Brain pericyte (primary cell): ENCODE data around the gene REG4.
"Not testable (repeated sequence)": the region's sequence is repeated elsewhere in the genome, so short reads cannot be mapped to it uniquely, and the experiment has no call there.

ENCODE experiments used
- DNase-seq: peaks from one replicate; pipeline ENCODE4 v3.0.0-alpha.2; 2012; ENCODE audit warnings: low read depth, low spot score

The REG4 gene

DNA sequence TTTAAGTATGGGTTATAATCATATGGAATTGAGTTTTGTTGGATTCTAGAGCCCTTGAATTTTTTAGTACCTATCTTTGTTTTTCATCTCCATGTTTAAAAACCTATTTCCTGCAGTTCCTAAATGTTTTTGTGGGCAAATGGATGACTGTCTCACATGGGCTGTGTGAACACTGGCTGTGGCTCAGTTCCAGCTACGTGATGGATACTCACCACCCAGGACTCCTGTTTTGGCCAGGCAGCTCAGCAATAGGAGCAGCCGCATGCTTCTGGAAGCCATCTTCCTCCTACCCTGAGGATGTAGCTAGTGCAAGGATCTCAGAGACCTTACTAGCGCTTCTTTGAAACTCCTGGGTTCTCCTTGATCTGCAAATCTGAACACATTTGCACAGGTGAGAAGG lies 2.8 kb downstream of the REG4 start:
- DNase-seq: no peak

DNA sequence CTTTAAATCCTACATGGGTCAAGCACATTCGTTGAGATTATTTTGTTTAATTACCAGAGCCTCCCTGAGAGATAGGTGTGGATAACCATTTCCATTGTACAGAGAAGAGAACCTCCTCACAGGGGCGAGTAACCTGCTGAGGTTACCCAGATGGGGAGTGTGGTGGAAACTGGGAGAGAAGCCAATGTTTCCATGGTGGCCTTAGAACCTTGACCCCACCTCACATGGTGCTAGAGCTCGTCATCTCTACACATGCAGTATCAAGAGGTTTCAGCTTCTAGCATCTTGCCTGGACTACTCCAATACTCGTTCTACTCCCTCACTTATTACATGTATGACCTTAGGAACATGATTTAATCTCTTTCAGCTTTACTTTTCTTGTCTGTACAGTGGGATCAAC lies 4.8 kb downstream of the REG4 start:
- no peak for DNase-seq

DNA sequence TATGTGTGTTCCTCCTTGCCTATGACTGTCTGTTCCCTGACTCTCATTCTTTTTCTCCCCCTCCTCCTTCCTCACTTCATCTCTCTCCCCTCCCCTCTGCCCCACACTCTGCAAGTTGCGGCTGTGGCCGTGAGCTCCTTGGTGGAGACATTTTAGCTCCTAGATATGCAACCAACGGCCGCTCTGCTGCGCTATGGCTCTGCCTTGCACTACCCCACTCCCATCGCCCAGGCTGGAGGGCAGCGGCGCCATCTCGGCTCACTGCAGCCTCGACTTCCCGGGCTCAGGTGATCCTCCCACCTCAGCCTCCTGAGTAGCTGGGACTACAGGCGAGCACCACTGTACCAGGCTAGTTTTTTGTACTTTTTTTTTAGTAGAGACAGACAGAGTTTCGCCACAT lies 5.5 kb downstream of the REG4 start:
- DNase-seq: no peak

DNA sequence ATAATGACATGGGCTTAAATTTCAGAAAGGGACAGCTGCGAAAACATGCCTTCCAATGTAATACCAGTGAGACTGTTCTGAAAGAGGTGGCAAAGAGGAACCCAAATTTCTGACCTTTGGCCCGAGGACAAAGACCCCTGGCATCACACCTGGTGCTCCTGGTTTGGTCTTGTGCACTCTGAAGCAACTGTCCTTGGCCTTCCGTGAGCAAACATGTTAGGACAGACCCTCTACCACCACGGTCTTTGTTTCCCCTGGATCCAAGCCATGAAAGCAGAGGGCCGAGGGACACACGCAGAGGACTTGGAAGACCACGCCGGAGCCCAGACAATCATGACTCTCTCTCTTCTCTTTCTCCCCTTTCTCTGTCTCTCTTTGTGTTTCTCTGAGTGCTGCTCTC lies 6.0 kb downstream of the REG4 start:
- DNase-seq: no peak

DNA sequence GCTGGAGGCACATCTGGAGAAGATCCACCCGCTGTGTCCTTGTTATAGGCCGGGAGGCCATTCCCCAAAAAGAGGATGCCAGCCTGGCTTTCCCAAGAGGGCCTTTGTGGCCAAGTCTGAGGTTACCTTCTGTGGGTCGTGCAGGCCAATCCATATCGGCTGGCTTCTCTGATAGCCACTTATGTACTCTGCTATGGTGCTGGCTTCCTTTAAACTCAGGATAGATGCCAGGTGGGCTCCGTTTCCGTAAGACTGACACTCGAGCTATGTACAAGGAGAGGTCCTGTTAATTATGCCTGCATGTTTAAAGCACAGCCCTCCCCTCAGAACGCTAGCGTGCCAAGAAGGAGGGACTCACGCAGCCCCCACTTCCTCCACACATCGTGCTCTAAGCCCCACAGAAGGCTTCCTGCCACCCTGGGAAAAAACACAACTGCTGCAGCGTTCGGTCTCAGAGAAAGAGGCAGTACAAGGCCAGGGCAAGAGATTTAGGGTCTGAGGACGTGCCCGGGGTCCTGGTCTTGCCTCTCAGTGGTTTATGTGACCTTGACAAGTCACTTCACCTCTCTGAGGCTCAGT lies 11.6 kb downstream of the REG4 start:
- no peak for DNase-seq

DNA sequence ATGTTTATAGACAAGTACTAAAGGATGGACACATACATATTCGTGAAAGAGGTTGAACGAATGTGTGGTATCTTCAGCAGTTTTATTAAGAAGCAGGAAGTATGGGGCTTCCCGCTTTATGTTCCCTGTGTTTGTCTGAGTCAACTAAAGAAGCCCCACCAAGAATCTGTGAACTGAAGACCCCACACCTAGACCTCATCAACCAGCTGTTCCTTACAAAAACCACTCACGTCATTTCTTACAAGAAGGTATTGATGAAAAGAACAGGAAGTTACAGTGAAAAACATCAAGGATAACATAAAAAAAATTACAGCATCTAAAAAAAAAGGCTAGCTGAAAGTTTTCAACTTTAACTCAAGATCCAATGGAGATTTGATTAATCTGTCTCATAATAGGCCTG lies 12.3 kb downstream of the REG4 start:
- DNase-seq: no peak

DNA sequence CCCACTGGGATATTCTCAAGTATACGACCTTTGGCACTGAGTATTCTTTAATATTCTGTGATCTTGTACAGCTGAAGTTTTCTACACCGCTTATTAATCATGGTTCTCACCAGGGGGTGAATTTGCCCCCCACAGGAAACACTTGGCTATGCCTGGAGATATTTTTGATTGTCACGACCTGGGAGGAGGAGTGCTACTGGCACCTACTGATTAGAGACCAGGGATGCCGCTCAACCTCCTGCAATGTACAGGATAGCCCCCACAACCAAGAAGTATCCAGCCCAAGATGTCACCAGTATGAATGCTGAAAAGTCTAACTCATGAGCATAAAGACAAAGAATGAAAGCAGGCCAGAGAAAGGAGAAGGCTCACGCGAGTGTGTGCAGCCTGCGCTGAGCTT lies 13.7 kb downstream of the REG4 start:
- DNase-seq: no peak

DNA sequence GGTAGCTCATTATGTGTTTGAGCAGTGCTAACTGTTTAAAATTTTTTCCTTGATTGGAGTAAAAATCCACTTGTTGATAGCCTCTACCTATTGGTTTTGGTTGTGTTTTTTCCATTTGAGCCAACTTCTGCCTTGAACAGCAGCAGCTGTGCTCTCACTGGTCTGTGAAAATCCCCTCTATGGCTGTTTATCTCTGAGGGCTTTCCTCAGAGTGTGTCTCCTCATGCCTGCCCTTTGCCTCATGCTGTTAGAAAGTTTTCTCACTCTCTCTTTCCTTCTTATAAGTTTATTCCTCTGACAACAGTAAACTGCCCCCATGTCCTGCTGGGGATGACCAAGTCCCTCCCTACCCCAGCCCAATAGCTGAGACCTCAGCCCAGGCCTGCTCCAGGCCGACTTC lies 14.1 kb downstream of the REG4 start:
- no peak for DNase-seq

DNA sequence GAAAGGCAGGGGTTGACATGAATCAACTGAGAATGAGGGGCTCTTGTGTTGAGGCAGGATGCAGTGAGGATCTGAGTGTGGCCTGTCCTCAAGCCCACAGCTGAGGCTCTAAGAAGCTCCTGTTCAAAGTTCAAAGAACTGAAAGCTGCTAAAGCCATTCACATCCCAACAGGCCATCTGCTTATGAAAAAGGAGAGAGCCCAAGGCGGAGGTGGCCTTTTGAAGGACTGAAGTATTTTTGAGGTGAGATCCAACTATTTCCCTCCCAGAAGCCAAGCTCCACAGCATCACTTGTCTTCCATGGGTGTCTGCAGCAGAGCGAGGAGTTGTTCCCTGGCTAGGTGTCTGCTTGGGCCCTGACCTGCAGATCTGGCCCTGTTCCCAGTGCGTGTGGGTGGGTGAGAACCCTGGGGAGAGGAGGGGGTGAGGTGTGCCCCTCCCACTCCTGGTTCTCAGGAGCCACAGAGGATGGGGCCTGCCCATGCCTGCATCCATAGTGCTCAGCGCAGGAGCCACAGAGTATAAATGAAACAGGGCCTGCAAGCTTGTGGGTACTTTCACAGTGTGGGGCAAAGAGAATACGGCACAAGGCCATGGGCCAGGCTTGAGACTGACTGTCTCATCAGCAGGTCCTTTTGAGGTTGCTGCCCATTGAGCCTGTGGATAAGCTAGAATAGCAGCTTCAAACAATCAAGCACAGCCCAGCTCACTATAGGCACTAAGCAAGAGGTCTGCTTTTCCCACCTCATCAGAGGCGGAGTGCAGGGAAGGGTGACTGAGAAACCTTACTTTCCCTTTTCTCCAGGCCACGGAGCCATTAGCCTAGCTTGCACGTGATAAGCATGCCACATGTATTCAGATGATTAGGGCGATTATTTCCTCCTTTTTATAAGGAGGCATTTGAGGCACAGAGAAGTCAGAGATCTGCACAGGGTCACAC lies 15.7 kb downstream of the REG4 start:
- no peak for DNase-seq

DNA sequence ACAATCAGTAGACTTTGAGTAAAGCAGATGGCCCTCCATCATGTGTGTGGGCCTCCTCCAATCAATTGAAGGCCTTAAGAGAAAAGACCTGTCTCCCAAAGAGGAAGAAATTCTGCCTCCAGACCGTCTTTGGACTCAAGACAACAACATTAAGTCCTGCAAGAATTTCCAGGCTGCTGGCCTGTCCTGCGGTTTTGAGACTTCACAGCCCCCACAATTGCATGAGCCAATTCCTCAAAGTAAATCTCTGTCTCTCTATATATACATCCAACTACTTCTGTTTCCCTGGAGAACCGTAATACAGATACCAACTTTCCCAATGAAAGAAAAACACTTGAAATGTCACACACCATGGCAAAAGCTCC lies 16.4 kb downstream of the REG4 start:
- DNase-seq: no peak

DNA sequence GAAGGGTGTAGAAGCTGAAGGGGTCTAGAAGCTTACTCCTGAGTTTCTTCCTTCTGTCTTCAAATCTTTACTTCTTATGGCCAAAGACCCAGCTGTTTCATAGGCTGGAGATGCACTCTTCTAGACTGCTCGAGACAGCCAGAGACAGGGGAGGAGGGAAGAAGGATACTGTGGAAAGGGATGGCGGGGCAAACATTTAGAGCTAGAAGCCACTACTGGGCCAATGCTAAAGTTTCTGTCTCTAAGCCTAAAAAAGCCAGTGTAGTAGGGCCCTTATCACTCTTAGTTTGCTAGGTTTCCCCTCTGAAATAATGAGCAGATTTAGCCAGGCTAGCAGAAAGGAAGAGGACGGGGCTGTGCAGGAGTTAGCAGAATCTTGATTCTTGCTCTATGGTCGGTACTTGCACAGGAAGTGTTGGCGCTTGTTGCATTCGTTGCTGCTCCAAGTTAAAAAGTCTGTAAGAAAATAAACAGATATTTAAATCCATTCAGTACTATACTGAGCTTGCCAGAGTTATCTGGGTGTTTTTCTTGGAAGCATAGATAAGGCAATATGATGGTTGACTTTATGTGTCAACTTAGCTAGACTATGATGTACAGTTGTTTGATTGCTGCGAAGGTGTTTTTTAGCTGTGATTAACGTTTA lies 16.9 kb downstream of the REG4 start:
- DNase-seq: no peak

DNA sequence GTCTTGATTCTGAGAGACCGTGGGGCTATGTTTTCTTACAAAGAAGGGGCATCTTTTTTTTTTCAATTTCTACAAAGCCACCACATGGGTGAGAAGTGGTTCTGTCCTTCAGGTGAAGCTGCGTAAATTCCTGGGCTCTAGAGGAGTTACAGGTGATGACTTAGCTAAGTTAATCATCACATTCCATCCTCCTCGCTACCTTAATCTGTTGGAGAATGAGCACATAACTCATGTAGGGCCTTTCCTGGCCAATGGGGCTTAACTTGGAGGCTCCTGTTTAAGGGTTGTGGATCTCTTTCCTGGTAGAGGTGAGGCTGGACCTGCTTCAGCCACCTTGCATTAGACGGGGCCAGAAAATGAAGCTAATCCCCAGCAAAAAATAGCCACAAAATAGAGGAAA lies 19.9 kb downstream of the REG4 start:
- DNase-seq: no peak

DNA sequence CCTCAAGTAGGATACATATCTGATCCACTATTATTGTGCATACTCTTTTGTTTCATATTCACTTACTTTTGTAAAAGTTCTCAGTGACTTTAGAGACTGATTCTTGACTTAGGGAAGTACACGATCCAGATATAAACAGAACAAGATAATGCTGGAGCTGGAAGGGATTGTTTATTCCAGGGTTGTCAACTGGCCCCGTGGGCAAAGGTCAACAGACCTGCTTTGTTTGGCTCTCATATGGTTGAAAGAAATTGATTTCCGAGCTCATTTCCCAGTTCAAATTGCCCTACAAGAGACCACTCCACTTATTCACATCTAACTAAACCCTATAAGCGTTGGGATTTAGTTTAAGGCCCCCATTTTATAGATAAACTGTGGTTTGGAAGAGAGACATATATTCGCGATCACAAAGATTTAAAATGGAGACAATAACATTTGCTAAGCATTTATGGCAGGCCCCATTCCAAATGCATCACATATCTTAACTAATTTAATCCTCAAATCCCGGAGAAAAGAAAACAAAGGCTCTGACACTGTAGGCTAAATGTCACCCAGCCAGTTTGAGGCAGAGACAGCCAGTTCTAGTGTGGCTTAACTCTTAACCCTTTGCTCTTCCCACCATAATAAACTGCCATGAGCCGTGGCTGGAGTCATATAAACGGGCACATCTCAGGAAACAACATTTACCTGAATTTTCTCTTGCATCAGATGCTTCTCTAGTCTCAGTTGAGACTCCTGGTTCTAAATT lies 20.6 kb downstream of the REG4 start:
- DNase-seq: no peak

DNA sequence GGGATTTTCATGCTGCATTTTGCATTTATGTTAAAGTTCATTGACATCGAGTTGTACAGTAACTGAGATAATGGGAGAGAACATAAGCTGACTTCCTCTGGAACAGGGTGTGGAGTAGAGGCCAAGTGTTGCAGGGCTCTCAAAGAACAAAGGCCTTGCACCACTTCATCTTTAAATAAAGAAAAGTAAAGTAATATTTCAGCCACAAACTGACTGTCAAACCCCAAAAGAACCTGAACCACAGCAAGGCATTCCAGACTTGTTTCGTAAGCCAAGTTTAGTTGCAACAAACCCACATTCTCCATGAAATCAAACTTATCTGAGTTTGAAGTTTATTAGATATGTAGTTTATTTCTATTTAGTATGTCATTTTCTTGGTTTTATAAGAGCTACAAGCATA lies 23.5 kb downstream of the REG4 start:
- DNase-seq: no peak

DNA sequence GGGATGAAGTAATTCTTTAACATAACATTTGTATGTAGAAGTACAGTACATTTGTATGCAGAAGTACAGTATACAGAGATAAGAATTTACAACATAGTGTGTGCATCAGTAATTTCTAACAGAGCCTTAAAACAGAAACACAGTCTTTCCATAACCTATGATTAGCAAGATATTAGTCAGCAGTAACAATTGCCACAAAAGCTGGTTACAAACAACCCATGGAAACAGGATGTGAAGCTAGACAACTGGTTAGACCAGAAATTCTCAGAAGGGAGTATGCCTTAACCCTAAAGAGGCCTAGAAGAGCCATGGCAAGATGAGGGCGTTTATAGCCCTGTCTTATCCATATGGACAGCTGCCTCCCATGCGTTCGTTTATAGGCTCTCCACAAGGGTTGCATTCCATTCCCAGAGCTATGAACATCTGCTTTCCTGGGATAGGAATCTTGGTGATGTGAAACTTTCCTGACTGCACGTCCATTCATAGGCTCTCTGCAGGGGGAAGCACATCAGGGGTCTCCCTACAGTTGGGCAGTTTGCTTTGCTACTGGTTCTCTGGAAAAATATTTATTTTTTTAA lies 24.7 kb downstream of the REG4 start:
- DNase-seq: not testable (repeated sequence)

DNA sequence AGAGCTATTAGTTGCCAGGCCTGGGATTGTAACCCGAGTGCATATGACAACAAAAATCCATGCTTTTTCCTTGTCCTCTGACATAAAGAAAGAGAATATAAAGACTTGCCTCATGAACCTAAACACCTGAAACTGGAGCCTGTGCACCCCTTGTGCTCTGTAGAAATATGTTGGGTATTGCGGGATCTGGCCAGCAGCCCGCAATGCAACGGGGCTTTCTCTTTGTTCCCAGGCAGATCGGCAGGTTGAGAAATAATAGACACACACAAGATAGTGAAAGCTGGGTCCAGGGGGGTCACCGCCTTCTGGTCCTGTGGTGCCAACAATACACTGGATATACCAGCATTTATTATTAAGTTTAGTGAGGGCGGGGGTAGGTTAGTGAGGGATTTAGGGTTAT lies 25.2 kb downstream of the REG4 start:
- DNase-seq: not testable (repeated sequence)

DNA sequence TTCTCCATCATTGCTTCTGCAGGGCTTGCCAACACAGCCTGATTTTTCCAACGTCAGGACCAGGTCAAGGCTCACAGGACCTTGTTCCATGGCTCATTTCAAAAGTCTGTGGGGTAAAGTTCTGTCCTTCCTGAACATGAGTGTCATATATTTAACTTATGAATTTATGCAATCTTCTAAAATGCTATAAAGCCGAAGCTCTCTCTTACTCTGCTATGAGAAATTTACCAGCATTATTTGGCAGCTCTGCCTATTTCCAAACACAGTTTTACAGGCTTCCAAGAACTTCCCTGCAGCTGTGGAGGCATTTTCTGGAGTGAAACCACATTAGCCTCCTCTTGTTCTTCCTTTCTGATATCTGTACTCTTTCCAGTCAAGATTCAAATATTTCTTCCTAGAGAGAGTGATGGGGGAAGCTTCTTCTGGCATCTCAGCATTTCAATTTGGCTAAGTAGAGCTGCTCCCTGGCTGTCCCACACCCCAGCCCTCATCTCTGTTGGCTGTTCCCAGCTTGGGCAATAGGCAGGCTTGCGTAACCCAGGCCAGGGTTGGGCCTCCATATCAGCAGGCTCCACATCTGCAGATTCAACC lies 27.0 kb downstream of the REG4 start:
- DNase-seq: no peak

DNA sequence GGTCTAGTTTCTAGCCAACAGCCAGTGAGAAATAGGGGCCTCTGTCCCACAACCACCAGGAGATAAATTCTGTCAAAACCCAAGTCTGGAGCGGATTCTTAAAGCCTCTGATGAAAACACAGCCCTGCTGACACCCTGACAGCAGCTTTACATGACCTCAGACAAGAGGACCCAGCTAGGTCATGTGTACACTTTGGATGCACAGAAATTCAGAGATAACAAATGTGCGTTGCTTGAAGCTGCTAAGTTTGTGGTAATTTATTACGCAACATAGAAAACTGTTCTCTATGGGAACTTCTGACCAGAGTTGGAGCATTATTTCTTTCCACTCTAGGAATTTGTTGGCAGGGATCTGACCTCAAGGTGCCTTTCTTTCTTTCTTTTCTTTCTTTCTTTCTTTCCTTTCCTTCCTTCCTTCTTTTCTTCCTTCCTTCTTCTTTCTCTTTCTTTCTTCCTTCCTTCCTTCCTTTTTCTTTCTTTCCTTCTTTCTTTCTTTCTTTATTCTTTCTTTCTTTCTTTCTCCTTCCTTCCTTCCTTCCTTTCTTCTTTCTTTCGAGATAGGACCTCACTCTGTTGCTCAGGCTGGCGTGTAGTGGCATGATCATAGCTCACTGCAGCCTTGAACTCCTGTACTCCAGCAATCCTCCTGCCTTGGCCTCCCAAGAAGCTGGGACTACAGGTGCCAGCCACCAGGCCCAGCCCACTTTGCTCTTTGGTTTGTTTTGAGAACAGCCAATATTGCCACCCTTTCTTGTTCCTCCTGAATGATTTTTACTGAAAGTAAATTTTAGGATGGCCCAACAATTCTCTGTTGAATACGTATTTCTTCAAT lies 27.7 kb downstream of the REG4 start:
- DNase-seq: no peak

DNA sequence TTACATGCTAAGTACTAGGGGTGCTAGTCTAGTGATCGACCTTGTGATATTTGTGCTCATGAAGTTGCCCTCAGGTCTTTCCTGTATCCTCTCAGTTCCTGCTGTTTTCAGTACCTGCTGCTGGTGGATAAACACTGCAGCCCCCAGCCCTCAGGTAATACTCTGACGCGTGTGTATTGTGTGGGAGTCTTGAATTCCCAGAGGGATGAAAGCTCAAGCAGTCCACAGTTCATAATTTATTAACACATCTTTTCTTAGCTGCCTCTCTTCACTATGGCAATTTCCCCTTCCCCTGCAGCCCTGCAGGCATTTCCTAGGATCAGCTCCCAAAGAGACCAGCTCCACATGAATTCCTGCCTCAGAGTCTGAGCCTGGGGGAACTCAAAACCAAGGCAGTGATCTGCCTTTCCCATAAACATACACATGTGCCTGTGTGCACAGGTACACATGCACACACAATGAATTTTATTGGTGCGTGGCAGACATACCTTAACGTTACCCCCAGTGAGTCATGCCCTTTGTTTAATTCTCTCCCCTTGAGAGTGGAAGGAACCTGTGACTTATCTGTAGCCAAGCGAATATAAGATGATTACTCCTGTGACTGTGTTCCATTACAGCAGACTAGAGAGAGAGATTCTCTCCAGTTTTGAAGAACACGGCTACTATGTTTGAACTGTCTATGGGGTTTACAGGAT lies 28.5 kb downstream of the REG4 start:
- no peak for DNase-seq
